Mononuclear cell (primary cell): ENCODE results near the gene CBL. TPM values are rescaled to one million over a fixed set of nuclear protein-coding genes. Genes with fewer than 3 reads are reported as not detected.
"Not testable (repeated sequence)": the region's sequence is repeated elsewhere in the genome, so short reads cannot be mapped to it uniquely, and the experiment has no call there.

Source experiments
- H3K27me3 ChIP-seq: 2 replicates; pipeline ENCODE4 v1.6.0; 2011; ENCODE audit warnings: low read length, control low read depth; ENCODE audit not compliant: insufficient read depth
- H3K4me1 ChIP-seq: 2 replicates; pipeline ENCODE4 v1.5.1; 2011; ENCODE audit warnings: mild to moderate bottlenecking, low read length, control low read depth; ENCODE audit not compliant: insufficient read depth
- H3K4me3 ChIP-seq: 2 replicates; pipeline ENCODE4 v1.5.1; 2011; ENCODE audit warnings: mild to moderate bottlenecking, low read length, moderate library complexity
- H3K9me3 ChIP-seq: 2 replicates; pipeline ENCODE4 v1.5.1; 2011; ENCODE audit warnings: low read depth, mild to moderate bottlenecking, control low read depth, low read length
- total RNA-seq: library from RNA; depleted of rRNA; stranded (reverse); fragments of >200 nt; gene quantifications from one replicate; pipeline ENCODE4 v1.2.3, GENCODE V29; 2012

CBL gene
- total RNA-seq, 1 donor = 16.0 TPM

DNA sequence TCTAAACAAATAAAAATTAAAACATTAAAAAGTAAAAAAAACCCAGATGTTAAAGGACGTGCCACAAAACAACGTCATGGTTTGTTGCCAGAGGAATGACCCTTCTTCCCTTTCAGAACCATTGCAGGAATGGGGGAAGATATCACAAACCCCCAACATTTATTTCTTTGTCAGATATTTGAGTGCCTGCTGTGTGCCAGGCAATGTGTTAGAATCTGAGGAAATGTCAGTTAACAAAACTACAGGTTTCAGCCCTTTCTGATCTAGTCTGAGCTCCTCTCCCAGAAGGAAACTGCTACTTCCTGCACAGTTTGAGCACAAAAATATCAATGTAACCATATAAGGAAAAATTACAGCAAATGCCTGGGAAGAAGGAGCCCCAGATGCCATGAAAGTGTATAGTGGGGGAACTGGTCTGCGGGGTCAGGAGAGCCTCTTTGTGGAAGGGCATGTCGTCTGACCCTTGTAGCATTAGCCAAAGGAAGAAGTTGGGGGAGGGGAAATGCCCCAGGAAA, 27.9 kb upstream of the CBL start:
- Histone ChIP-seq H3K4me1 (peaks cover 23% of the 10 kb centered on the region), H3K27me3 (no peaks in the 10 kb centered on the region), H3K9me3 (no peaks in the 10 kb centered on the region), H3K4me3 (no peak overlapping the region)

DNA sequence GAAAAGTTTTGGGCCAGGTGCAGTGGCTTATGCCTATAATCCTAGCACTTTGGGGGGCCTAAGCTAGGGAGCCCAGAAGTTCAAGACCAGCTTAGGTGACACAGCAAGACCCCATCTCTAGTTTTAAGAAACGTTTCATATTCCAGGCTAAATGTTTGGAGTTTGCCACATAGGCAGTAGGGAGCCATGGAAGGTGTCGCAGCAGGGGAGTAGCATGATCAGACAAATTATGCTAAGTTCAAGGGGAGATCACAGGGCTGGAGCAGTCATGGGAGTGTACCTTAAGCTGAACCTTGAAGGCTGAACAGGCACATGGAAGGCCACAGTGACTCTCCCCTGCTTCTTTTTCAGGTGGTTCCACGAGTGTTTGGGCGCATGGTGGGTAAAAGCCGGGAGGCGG, 26.8 kb upstream of the CBL start:
- H3K9me3 ChIP-seq = no peaks in the 10 kb centered on the region
- no peak overlapping the region for H3K4me3 ChIP-seq
- H3K4me1 ChIP-seq = peaks cover 23% of the 10 kb centered on the region
- no peaks in the 10 kb centered on the region for H3K27me3 ChIP-seq

GRCh38 chr11:119179983-119180382, 26.2 kb upstream of the CBL start:
- H3K27me3 ChIP-seq = no peaks in the 10 kb centered on the region
- H3K4me1 ChIP-seq = peaks cover 23% of the 10 kb centered on the region
- no peaks in the 10 kb centered on the region for H3K9me3 ChIP-seq
- no peak overlapping the region for H3K4me3 ChIP-seq

GRCh38 chr11:119180729-119181676, 25.1 kb upstream of the CBL start:
- Histone ChIP-seq H3K9me3 (no peaks in the 10 kb centered on the region), H3K27me3 (no peaks in the 10 kb centered on the region), H3K4me3 (no peak overlapping the region), H3K4me1 (peaks cover 23% of the 10 kb centered on the region)

- no peaks in the 10 kb centered on the region for H3K27me3 ChIP-seq
- H3K4me3 ChIP-seq = no peak overlapping the region
- peaks cover 23% of the 10 kb centered on the region for H3K4me1 ChIP-seq
- H3K9me3 ChIP-seq = no peaks in the 10 kb centered on the region
Observed at GRCh38 chr11:119181677-119182412, 24.3 kb upstream of the CBL start.

DNA sequence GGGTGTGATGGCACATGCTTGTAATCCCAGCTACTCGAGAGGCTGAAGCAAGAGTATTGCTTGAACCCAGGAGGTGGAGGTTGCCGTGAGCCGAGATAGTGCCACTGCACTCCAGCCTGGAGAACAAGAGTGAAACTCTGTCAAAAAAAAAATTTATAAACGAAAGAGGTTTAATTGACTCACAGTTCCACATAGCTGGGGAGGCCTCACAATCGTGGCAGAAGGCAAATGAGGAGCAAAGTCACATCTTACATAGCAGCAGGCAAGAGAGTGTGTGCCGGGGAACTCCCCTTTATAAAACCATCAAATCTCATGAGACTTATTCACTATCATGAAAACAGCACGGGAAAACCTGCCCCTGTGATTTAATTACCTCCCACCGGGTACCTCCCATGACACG, 21.7 kb upstream of the CBL start:
- H3K27me3 ChIP-seq, H3K4me3 ChIP-seq, H3K9me3 ChIP-seq: not testable (repeated sequence)
- H3K4me1 ChIP-seq = peaks cover 11% of the 10 kb centered on the region

- Histone ChIP-seq H3K4me3 (no peak overlapping the region), H3K27me3 (no peaks in the 10 kb centered on the region), H3K4me1 (peaks cover 11% of the 10 kb centered on the region), H3K9me3 (no peaks in the 10 kb centered on the region)
Observed at GRCh38 chr11:119185981-119186634, 20.0 kb upstream of the CBL start.

- H3K4me3 ChIP-seq = no peak overlapping the region
- H3K27me3 ChIP-seq = no peaks in the 10 kb centered on the region
- peaks cover 13% of the 10 kb centered on the region for H3K4me1 ChIP-seq
- no peaks in the 10 kb centered on the region for H3K9me3 ChIP-seq
Observed at GRCh38 chr11:119187123-119187892, 18.8 kb upstream of the CBL start.

DNA sequence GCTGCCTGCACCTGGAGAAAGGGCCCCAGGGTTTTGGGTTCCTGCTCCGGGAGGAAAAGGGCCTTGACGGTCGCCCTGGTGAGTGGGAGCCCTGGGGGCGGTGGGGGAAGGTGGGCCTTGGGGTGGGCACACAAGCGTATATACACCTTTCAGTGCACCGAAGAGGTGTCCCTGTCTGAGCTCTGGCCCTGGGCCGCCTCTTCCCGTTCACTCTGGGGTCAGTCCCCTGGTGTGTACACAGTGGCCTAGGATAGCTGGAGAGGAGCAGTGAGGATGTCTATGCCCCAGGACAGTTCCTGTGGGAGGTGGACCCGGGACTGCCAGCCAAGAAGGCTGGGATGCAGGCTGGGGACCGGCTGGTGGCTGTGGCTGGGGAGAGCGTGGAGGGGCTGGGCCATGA, 18.1 kb upstream of the CBL start:
- H3K9me3 ChIP-seq = no peaks in the 10 kb centered on the region

GRCh38 chr11:119188887-119189286, 17.3 kb upstream of the CBL start:
- peaks cover 26% of the 10 kb centered on the region for H3K4me1 ChIP-seq
- H3K27me3 ChIP-seq = no peaks in the 10 kb centered on the region
- no peaks in the 10 kb centered on the region for H3K9me3 ChIP-seq
- H3K4me3 ChIP-seq = no peak overlapping the region

More for the DNA sequence above, 18.1 kb upstream of the CBL start:
- peaks cover 19% of the 10 kb centered on the region for H3K4me1 ChIP-seq
- no peaks in the 10 kb centered on the region for H3K27me3 ChIP-seq
- H3K4me3 ChIP-seq = no peak overlapping the region

- Histone ChIP-seq H3K4me1 (peaks cover 26% of the 10 kb centered on the region), H3K9me3 (no peaks in the 10 kb centered on the region), H3K27me3 (no peaks in the 10 kb centered on the region), H3K4me3 (no peak overlapping the region)
Observed at GRCh38 chr11:119189393-119189792, 16.7 kb upstream of the CBL start.

DNA sequence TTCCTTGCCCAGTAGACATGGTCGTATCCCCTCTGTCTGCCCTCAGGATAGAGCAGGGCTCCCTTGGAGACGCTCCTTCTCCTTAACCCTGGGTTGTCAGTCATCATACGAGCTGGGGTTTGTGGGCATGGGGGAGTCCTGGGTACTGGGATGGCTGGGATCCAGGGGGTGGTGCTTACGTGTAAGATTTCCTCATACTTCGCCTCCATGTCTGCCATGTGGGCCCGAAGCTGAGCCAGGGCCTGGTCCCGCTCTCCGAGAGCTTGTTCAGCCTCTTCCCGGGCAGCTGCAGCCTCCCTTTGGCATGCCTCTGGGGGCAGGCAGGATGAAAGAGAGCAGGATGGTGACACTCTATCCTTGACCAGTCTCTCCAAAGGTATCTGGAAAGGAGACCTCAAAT, 15.6 kb upstream of the CBL start:
- Histone ChIP-seq H3K27me3 (no peaks in the 10 kb centered on the region), H3K4me1 (peaks cover 37% of the 10 kb centered on the region), H3K4me3 (no peak overlapping the region), H3K9me3 (no peaks in the 10 kb centered on the region)

- H3K27me3 ChIP-seq, H3K4me3 ChIP-seq, H3K9me3 ChIP-seq: not testable (repeated sequence)
- H3K4me1 ChIP-seq = peaks cover 44% of the 10 kb centered on the region
Observed at GRCh38 chr11:119191265-119191664, 14.9 kb upstream of the CBL start.

GRCh38 chr11:119192111-119192510, 14.0 kb upstream of the CBL start:
- no peak overlapping the region for H3K4me3 ChIP-seq
- H3K4me1 ChIP-seq = peaks cover 53% of the 10 kb centered on the region
- H3K9me3 ChIP-seq = no peaks in the 10 kb centered on the region
- H3K27me3 ChIP-seq = no peaks in the 10 kb centered on the region
